Measurements from ENCODE around the gene PBX4. TPM values are rescaled to one million over a fixed set of nuclear protein-coding genes. Genes with fewer than 3 reads are reported as not detected.
A peak's percentile ranks its signal among the peaks of the same experiment; 100 is the strongest.

The PBX4 gene
- total and polyA plus RNA-seq, 10 of the 15 experiments (the other 5 are each of a cell fraction or from before 2014, with no cell fraction given), result 0.18 to 17.3 (median 4.2) TPM

GRCh38 chr19:19597809-19598306, 20.6 kb downstream of the PBX4 start:
- POLR2A ChIA-PET, result interaction anchor here (0.5 to 2.9 kb wide), 12 partner anchors 8 to 673 kb away, joined by 3 to 18 read pairs (median 4); partner anchors contain the start of genes ATP13A1 and NDUFA13
- in situ Hi-C loops (cut with MboI) (no loop called here), intact Hi-C loops (cut with micrococcal nuclease; ENCODE audit: unreplicated experiment) (loop anchor here (1.0 to 2.0 kb wide), 2 partner anchors 20 to 65 kb away; partner anchors contain the start of genes ATP13A1 and PBX4)
- H3K36me3 ChIP-seq (ENCODE audit: control insufficient read depth in 2 of 2, insufficient read depth in 2 of 2, low read length in 1 of 2), result peaks cover 0 to 5% of the 10 kb centered on the region in 2 experiments; a peak in 2 of 4 replicates
- FAIRE-seq (peak; percentile 38), DNase-seq (ENCODE audit: low read depth, low spot score) (peak; percentile 99), ATAC-seq (peak; percentile 83)
- H3K9me3 ChIP-seq (replicated peaks; ENCODE audit: control insufficient read depth, insufficient read depth, low read length), result no peaks in the 10 kb centered on the region; the same call in 2 of the 3 replicates
- H3K79me2 ChIP-seq (ENCODE audit: control insufficient read depth, insufficient read depth, low read length), result peaks cover 3% of the 10 kb centered on the region
- H3K4me3 ChIP-seq, result no peak overlapping the region
- CTCF ChIA-PET, result interaction anchor here (0.6 to 1.3 kb wide), 4 partner anchors 9 to 43 kb away, joined by 4 read pairs; partner anchors contain the start of gene PBX4
- peak overlapping the region; percentile 45 for H3K4me2 ChIP-seq (ENCODE audit: control insufficient read depth, insufficient read depth)
- SMC1A ChIA-PET (ENCODE audit: uncharacterized antibody, unreplicated experiment), result interaction anchor here (0.7 to 2.3 kb wide), 10 partner anchors 10 to 49 kb away, joined by 3 to 7 read pairs (median 4); partner anchors contain the start of gene LPAR2
- WGBS (ENCODE audit: insufficient coverage, insufficient replicate concordance, low lambda C conversion rate, missing lambda C conversion rate), result 1% methylated on average over 8 of the region's 8 CpGs
- H4K20me1 ChIP-seq (ENCODE audit: control insufficient read depth, insufficient read depth), result no peaks in the 10 kb centered on the region
- peaks cover 62% of the 10 kb centered on the region for H3K4me1 ChIP-seq (ENCODE audit: control insufficient read depth, insufficient read depth, low read length)
- peak overlapping the region; percentile 81 for H3K27ac ChIP-seq (ENCODE audit: control insufficient read depth, insufficient read depth)
- H3K27me3 ChIP-seq (replicated peaks in 1 of 2; ENCODE audit: control insufficient read depth in 2 of 2, insufficient read depth in 2 of 2, low read length in 1 of 2), result no peaks in the 10 kb centered on the region
- RAD21 ChIA-PET (ENCODE audit: unreplicated experiment), result interaction anchor here (0.6 to 3.4 kb wide), 4 partner anchors 14 to 70 kb away, joined by 3 to 13 read pairs (median 3); no protein-coding TSS in a partner anchor
- no TSS peak for BruUV-seq (replicated peaks)
- peak overlapping the region; percentile 66 for H3K9ac ChIP-seq (ENCODE audit: control insufficient read depth, insufficient read depth, low read length)
- H2AFZ ChIP-seq (ENCODE audit: control insufficient read depth, low read depth, low read length), result peak overlapping the region; percentile 71
- peak; percentile 53; the same call in 1 of the 2 replicates for TF ChIP-seq PML (IDR thresholded peaks at IDR 0.05; ENCODE audit: low read length)
- peak; percentile 92 for TF ChIP-seq YY1 (IDR thresholded peaks at IDR 0.05; ENCODE audit: low read depth, low read length)
- peak; percentile 74 for TF ChIP-seq MEF2A (IDR thresholded peaks at IDR 0.05; ENCODE audit: insufficient read depth, low read depth, low read length)
- no peak for TF ChIP-seq STAT1 (conservative IDR thresholded peaks at IDR 0.05)
- TF ChIP-seq BCL3 (IDR thresholded peaks at IDR 0.05; ENCODE audit: borderline replicate concordance, insufficient read depth, low read depth, low read length, poor library complexity, severe bottlenecking), result peak; percentile 77
- TF ChIP-seq STAT3 (IDR thresholded peaks at IDR 0.05; ENCODE audit: low read depth, low read length), result 0 out of 2 replicates have a peak, but pooled peaks have one; percentile 36
- peak; percentile 4 to 71; a peak in 2 of 4 replicates for TF ChIP-seq SRF (IDR thresholded peaks at IDR 0.05; ENCODE audit: low read depth in 2 of 2, low read length in 2 of 2)
- TF ChIP-seq ZNF207 (IDR thresholded peaks at IDR 0.05; ENCODE audit: borderline replicate concordance), result no peak
- peak; percentile 64 for TF ChIP-seq SP1 (IDR thresholded peaks at IDR 0.05; ENCODE audit: low read depth, low read length)
- peak; percentile 84 for TF ChIP-seq ZNF592 (IDR thresholded peaks at IDR 0.05)
- TF ChIP-seq REST (IDR thresholded peaks at IDR 0.05; ENCODE audit: low read depth, low read length), result no peak
- TF ChIP-seq CEBPB (IDR thresholded peaks at IDR 0.05; ENCODE audit: borderline replicate concordance in 1 of 2, low read depth in 2 of 2, low read length in 2 of 2), result peak in 1 of 2 experiments; percentile 75; a peak in 1 of 4 replicates
- TF ChIP-seq JUNB (IDR thresholded peaks at IDR 0.05), result peak; percentile 72
- TF ChIP-seq IRF4 (IDR thresholded peaks at IDR 0.05; ENCODE audit: low read depth, low read length), result 0 out of 2 replicates have a peak, but pooled peaks have one; percentile 34
- peak; percentile 75 for TF ChIP-seq BCL11A (IDR thresholded peaks at IDR 0.05; ENCODE audit: low read depth, low read length)
